ENCODE measurements around the gene TBX21. TPM values are rescaled to one million over a fixed set of nuclear protein-coding genes. Genes with fewer than 3 reads are reported as not detected.

Gene TBX21
- polyA plus RNA-seq, 3 donors = 0.05 to 0.16 (median 0.13) TPM

- no peak for TF ChIP-seq CTCF (IDR thresholded peaks at IDR 0.05)
- Histone ChIP-seq H3K9ac (ENCODE audit: insufficient read depth, low read length, poor library complexity, severe bottlenecking) (no peak overlapping the region), H3K9me3 (replicated peaks in 1 of 2; ENCODE audit: control insufficient read depth in 1 of 2, insufficient read depth in 1 of 2, low read length in 2 of 2) (peaks cover 0 to 6% of the 10 kb centered on the region in 2 donors), H3K4me2 (replicated peaks; ENCODE audit: extremely low read depth, low read length, poor library complexity, severe bottlenecking) (no peak overlapping the region), H3K4me3 (replicated peaks in 1 of 3; ENCODE audit: low read depth in 2 of 3, low read length in 3 of 3) (no peak overlapping the region), H2AFZ (ENCODE audit: insufficient read depth, low read depth, low read length, poor library complexity, severe bottlenecking) (no peak overlapping the region), H4K20me1 (ENCODE audit: insufficient read depth, low read length) (no peaks in the 10 kb centered on the region), H3K27me3 (ENCODE audit: control insufficient read depth in 2 of 2, insufficient read depth in 2 of 2, low read length in 2 of 2) (peaks cover 38 to 70% of the 10 kb centered on the region in 2 donors), H3K36me3 (replicated peaks in 1 of 2; ENCODE audit: control insufficient read depth in 1 of 2, insufficient read depth in 2 of 2, low read length in 2 of 2) (no peaks in the 10 kb centered on the region), H3K4me1 (ENCODE audit: control insufficient read depth in 1 of 2, insufficient read depth in 2 of 2, low read length in 2 of 2) (peaks cover 7% of the 10 kb centered on the region in 2 donors), H3K79me2 (ENCODE audit: insufficient read depth, low read length) (no peaks in the 10 kb centered on the region), H3K27ac (ENCODE audit: low read depth in 1 of 2, low read length in 2 of 2) (no peak overlapping the region)
- Mint-ChIP-seq H3K36me3 (no peaks in the 10 kb centered on the region), H3K27me3 (ENCODE audit: low read depth in 3 of 3) (peaks cover 55 to 77% (median 60%) of the 10 kb centered on the region in 3 donors), H3K27ac (no peak overlapping the region), H3K9me3 (peaks cover 0 to 9% (median 2%) of the 10 kb centered on the region in 7 donors), H3K4me3 (peak overlapping the region in 1 of 2 donors; percentile 9), H3K4me1 (peaks cover 4% of the 10 kb centered on the region)
- intact Hi-C loops (cut with micrococcal nuclease) = no loop called here
- no CpG with 5 or more reads among the region's 1 CpG for WGBS (ENCODE audit: insufficient coverage)
- no peak for DNase-seq
Measured at GRCh38 chr17:47792457-47792856, 59.4 kb downstream of the TBX21 start.

DNA sequence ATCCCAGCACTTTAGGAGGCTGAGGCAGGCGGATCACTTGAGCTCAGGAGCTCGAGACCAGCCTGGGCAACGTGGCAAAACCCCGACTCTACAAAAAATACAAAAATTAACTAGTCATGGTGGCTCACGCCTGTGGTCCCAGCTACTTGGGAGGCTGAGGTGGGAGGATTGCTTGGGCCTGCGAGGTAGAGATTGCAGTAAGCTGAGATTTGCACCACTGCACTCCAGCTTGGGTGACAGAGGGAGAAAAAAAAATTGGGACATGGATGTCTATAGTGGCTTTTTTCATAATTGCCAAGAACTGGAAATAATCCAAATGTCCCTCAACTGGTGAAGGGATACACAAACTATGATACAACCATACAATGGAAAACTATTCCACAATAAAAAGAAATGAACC lies 59.9 kb downstream of the TBX21 start:
- Mint-ChIP-seq H3K27ac (no peak overlapping the region), H3K9me3 (peaks cover 0 to 6% (median 2%) of the 10 kb centered on the region in 7 donors), H3K4me3 (peak overlapping the region in 1 of 2 donors; percentile 9), H3K4me1 (peaks cover 4% of the 10 kb centered on the region), H3K36me3 (no peaks in the 10 kb centered on the region), H3K27me3 (ENCODE audit: low read depth in 3 of 3) (peaks cover 53 to 72% (median 57%) of the 10 kb centered on the region in 3 donors)
- Histone ChIP-seq H3K9ac (ENCODE audit: insufficient read depth, low read length, poor library complexity, severe bottlenecking) (no peak overlapping the region), H3K79me2 (ENCODE audit: insufficient read depth, low read length) (no peaks in the 10 kb centered on the region), H3K4me2 (replicated peaks; ENCODE audit: extremely low read depth, low read length, poor library complexity, severe bottlenecking) (no peak overlapping the region), H3K9me3 (replicated peaks in 1 of 2; ENCODE audit: control insufficient read depth in 1 of 2, insufficient read depth in 1 of 2, low read length in 2 of 2) (peaks cover 0 to 6% of the 10 kb centered on the region in 2 donors), H3K27ac (ENCODE audit: low read depth in 1 of 2, low read length in 2 of 2) (no peak overlapping the region), H3K36me3 (replicated peaks in 1 of 2; ENCODE audit: control insufficient read depth in 1 of 2, insufficient read depth in 2 of 2, low read length in 2 of 2) (no peaks in the 10 kb centered on the region), H3K27me3 (ENCODE audit: control insufficient read depth in 2 of 2, insufficient read depth in 2 of 2, low read length in 2 of 2) (peaks cover 38 to 67% of the 10 kb centered on the region in 2 donors), H4K20me1 (ENCODE audit: insufficient read depth, low read length) (no peaks in the 10 kb centered on the region), H3K4me1 (ENCODE audit: control insufficient read depth in 1 of 2, insufficient read depth in 2 of 2, low read length in 2 of 2) (peaks cover 7% of the 10 kb centered on the region in 2 donors), H3K4me3 (replicated peaks in 1 of 3; ENCODE audit: low read depth in 2 of 3, low read length in 3 of 3) (no peak overlapping the region), H2AFZ (ENCODE audit: insufficient read depth, low read depth, low read length, poor library complexity, severe bottlenecking) (no peak overlapping the region)
- intact Hi-C loops (cut with micrococcal nuclease) = no loop called here
- WGBS (ENCODE audit: insufficient coverage) = 90% methylated on average over 2 of the region's 6 CpGs
- TF ChIP-seq CTCF (IDR thresholded peaks at IDR 0.05) = no peak
- DNase-seq = no peak

Other genes starting within 250 kb of the TBX21 start
- 10 to 100 TPM; 38.3 to 80.1 (median 53.1) TPM for gene NPEPPS, start 202.1 kb upstream of the TBX21 start, polyA plus RNA-seq
- gene KPNB1, start 83.3 kb upstream of the TBX21 start, polyA plus RNA-seq = 10 to 100 TPM in 2 of 3 donors, 1 to 10 TPM in 1; 5.8 to 83.3 (median 13.2) TPM
- gene TBKBP1, start 39.1 kb upstream of the TBX21 start, polyA plus RNA-seq = 1 to 10 TPM in 1 of 3 donors, under 1 TPM in 2; 0.22 to 7.7 (median 0.45) TPM
- 10 to 100 TPM in 1 of 3 donors, 1 to 10 TPM in 2; 1.6 to 17.3 (median 1.6) TPM for gene OSBPL7, start 88.6 kb downstream of the TBX21 start, polyA plus RNA-seq
- gene MRPL10, start 98.3 kb downstream of the TBX21 start, polyA plus RNA-seq = 10 to 100 TPM; 28.5 to 32.7 (median 32.6) TPM
- under 1 TPM; 0.12 to 0.65 (median 0.22) TPM for gene LRRC46, start 98.4 kb downstream of the TBX21 start, polyA plus RNA-seq
- gene SCRN2, start 108.0 kb downstream of the TBX21 start, polyA plus RNA-seq = 10 to 100 TPM; 13.2 to 45.1 (median 14.5) TPM
- under 1 TPM in 1 of 3 donors, not detected in 2; 0.06 TPM for gene SP6, start 117.9 kb downstream of the TBX21 start, polyA plus RNA-seq
- gene SP2, start 163.0 kb downstream of the TBX21 start, polyA plus RNA-seq = 10 to 100 TPM in 1 of 3 donors, 1 to 10 TPM in 2; 3.1 to 26.7 (median 6.8) TPM
- 10 to 100 TPM; 13.2 to 34.2 (median 29.7) TPM for gene PNPO, start 208.3 kb downstream of the TBX21 start, polyA plus RNA-seq
- gene PRR15L, start 224.6 kb downstream of the TBX21 start, polyA plus RNA-seq = not detected
- gene CDK5RAP3, start 237.9 kb downstream of the TBX21 start, polyA plus RNA-seq = 100 to 1,000 TPM in 1 of 3 donors, 10 to 100 TPM in 2; 86.1 to 782 (median 94.4) TPM

All from CD14-positive monocyte (primary cell).